ENCODE data around the gene CTNS. TPM values are rescaled to one million over a fixed set of nuclear protein-coding genes. Genes with fewer than 3 reads are reported as not detected.

The CTNS gene
- total RNA-seq, 6 experiments from 2014 or later = 6.7 to 30.3 (median 9.4) TPM

GRCh38 chr17:3635474-3636153, 946 bp upstream of the CTNS start:
- no peaks in the 10 kb centered on the region for H3K9me3 ChIP-seq
- peaks cover 0 to 17% (median 3%) of the 10 kb centered on the region in 4 donors for H3K4me1 ChIP-seq
- ATAC-seq (peak; percentile 31 to 58 (median 54)), DNase-seq (peak; percentile 63 to 89 (median 81))
- H3K36me3 ChIP-seq = peaks cover 0 to 6% (median 0%) of the 10 kb centered on the region in 4 donors
- 14% methylated on average over 15 of the region's 38 CpGs for WGBS (ENCODE audit: insufficient coverage, low coverage, low lambda C conversion rate, missing lambda C conversion rate)
- intact Hi-C loops (cut with DNase I) = no loop called here
- peak overlapping the region; percentile 85 to 100 (median 98) for H3K4me3 ChIP-seq
- peak overlapping the region; percentile 97 to 99 (median 98) for H3K27ac ChIP-seq
- TF ChIP-seq POLR2A (IDR thresholded peaks at IDR 0.05) = no peak
- TF ChIP-seq CTCF (IDR thresholded peaks at IDR 0.05) = no peak
- H3K27me3 ChIP-seq = no peaks in the 10 kb centered on the region

- intact Hi-C loops (cut with DNase I) = no loop called here
- peak overlapping the region; percentile 97 to 99 (median 98) for H3K27ac ChIP-seq
- H3K4me1 ChIP-seq = peaks cover 0 to 21% (median 3%) of the 10 kb centered on the region in 4 donors
- H3K36me3 ChIP-seq = no peaks in the 10 kb centered on the region
- peak overlapping the region; percentile 85 to 100 (median 98) for H3K4me3 ChIP-seq
- DNase-seq (no peak), ATAC-seq (no peak)
- H3K27me3 ChIP-seq = no peaks in the 10 kb centered on the region
- no peak for TF ChIP-seq POLR2A (IDR thresholded peaks at IDR 0.05)
- TF ChIP-seq CTCF (IDR thresholded peaks at IDR 0.05) = no peak
- 0% methylated on average over 11 of the region's 31 CpGs for WGBS (ENCODE audit: insufficient coverage, low coverage, low lambda C conversion rate, missing lambda C conversion rate)
- H3K9me3 ChIP-seq = no peaks in the 10 kb centered on the region
These were observed 381 bp downstream of the CTNS start for GRCh38 chr17:3636908-3637373.

GRCh38 chr17:3639981-3640596, 3.5 kb downstream of the CTNS start:
- TF ChIP-seq POLR2A (IDR thresholded peaks at IDR 0.05) (no peak), CTCF (IDR thresholded peaks at IDR 0.05) (no peak)
- H3K4me3 ChIP-seq = no peak overlapping the region
- ATAC-seq = no peak
- no peaks in the 10 kb centered on the region for H3K36me3 ChIP-seq
- H3K27ac ChIP-seq = peak overlapping the region in 2 of 3 donors; percentile 0 to 36
- H3K4me1 ChIP-seq = peaks cover 0 to 16% (median 0%) of the 10 kb centered on the region in 4 donors
- no peaks in the 10 kb centered on the region for H3K9me3 ChIP-seq
- intact Hi-C loops (cut with DNase I) = no loop called here
- H3K27me3 ChIP-seq = no peaks in the 10 kb centered on the region
- DNase-seq = peak in 1 of 3 donors; percentile 34
- 34% methylated on average over 7 of the region's 7 CpGs for WGBS (ENCODE audit: insufficient coverage, low coverage, low lambda C conversion rate, missing lambda C conversion rate)

- Histone ChIP-seq H3K27ac (no peak overlapping the region), H3K4me3 (no peak overlapping the region), H3K4me1 (peaks cover 0 to 16% (median 0%) of the 10 kb centered on the region in 4 donors), H3K36me3 (no peaks in the 10 kb centered on the region), H3K9me3 (no peaks in the 10 kb centered on the region), H3K27me3 (no peaks in the 10 kb centered on the region)
- WGBS (ENCODE audit: insufficient coverage, low coverage, low lambda C conversion rate, missing lambda C conversion rate) = 53% methylated on average over 2 of the region's 3 CpGs
- intact Hi-C loops (cut with DNase I) = no loop called here
- TF ChIP-seq POLR2A (IDR thresholded peaks at IDR 0.05) (no peak), CTCF (IDR thresholded peaks at IDR 0.05) (no peak)
- ATAC-seq (no peak), DNase-seq (no peak)
These were observed 4.5 kb downstream of the CTNS start for GRCh38 chr17:3641014-3641413.
